Fibroblast of lung (primary cell): ENCODE measurements around the gene TUBB1.

Experiments
- CTCF ChIP-seq, 2 donors: IDR thresholded peaks in 1 of 2; conservative IDR thresholded peaks in 1 of 2; 1 replicate in 1 of 2; 2 replicates in 1 of 2; pipeline ENCODE4 v1.5.1; 2011 to 2012; ENCODE audit warnings: low read length in 2 of 2, control low read depth in 1 of 2, inconsistent platforms in 1 of 2, low read depth in 1 of 2, mild to moderate bottlenecking in 1 of 2
- EZH2 ChIP-seq: IDR thresholded peaks from 2 replicates; pipeline ENCODE4 v1.5.1; 2012; ENCODE audit warnings: low read length, control low read depth, mild to moderate bottlenecking; ENCODE audit errors: missing control alignments

GRCh38 chr20:59026904-59027740, 7.9 kb downstream of the TUBB1 start:
- TF ChIP-seq CTCF (conservative IDR thresholded peaks at IDR 0.05 in 1 of 2, IDR thresholded peaks at IDR 0.05 in 1 of 2; ENCODE audit: low read depth in 1 of 2, low read length in 2 of 2) (no peak), EZH2 (no peak)
